ENCODE measurements around the gene FANCC. TPM values are rescaled to one million over a fixed set of nuclear protein-coding genes. Genes with fewer than 3 reads are reported as not detected.

FANCC gene
- total RNA-seq, 2 donors from 2014 or later, result 4.9 to 21.2 TPM

DNA sequence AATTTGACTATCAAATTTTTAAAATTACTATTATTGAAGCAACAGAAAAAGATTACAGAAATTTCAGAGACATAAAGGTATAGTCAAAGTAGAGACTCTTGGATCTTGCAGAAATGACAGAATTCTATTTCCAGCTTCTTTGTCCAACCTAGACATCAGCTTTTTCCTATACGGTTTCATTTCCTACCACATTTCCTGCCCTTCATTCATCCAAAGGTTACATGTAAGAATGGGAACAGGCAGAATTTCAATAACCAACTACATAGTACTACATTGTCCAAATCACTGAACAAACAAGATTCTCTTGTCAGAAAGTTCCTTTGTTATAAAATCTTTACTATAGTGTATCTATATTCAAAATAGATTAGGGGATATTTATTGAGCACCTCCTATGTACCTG lies 124.9 kb downstream of the FANCC start:
- Histone ChIP-seq H3K4me1 (replicated peaks) (no peaks in the 10 kb centered on the region), H3K36me3 (no peaks in the 10 kb centered on the region), H3K9me3 (no peaks in the 10 kb centered on the region), H3K4me3 (no peak overlapping the region), H3K27me3 (replicated peaks; ENCODE audit: insufficient read depth) (no peaks in the 10 kb centered on the region), H3K27ac (no peak overlapping the region)
- DNase-seq (ENCODE audit: low spot score), result no peak
- intact Hi-C loops (cut with DNase I), result no loop called here
- TF ChIP-seq POLR2AphosphoS5 (IDR thresholded peaks at IDR 0.05) (no peak), POLR2A (IDR thresholded peaks at IDR 0.05) (no peak)
- TF ChIP-seq, protein P1, sequence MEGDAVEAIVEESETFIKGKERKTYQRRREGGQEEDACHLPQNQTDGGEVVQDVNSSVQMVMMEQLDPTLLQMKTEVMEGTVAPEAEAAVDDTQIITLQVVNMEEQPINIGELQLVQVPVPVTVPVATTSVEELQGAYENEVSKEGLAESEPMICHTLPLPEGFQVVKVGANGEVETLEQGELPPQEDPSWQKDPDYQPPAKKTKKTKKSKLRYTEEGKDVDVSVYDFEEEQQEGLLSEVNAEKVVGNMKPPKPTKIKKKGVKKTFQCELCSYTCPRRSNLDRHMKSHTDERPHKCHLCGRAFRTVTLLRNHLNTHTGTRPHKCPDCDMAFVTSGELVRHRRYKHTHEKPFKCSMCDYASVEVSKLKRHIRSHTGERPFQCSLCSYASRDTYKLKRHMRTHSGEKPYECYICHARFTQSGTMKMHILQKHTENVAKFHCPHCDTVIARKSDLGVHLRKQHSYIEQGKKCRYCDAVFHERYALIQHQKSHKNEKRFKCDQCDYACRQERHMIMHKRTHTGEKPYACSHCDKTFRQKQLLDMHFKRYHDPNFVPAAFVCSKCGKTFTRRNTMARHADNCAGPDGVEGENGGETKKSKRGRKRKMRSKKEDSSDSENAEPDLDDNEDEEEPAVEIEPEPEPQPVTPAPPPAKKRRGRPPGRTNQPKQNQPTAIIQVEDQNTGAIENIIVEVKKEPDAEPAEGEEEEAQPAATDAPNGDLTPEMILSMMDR (IDR thresholded peaks at IDR 0.05), result no peak
- 92% methylated on average over 1 of the region's 1 CpG for WGBS

DNA sequence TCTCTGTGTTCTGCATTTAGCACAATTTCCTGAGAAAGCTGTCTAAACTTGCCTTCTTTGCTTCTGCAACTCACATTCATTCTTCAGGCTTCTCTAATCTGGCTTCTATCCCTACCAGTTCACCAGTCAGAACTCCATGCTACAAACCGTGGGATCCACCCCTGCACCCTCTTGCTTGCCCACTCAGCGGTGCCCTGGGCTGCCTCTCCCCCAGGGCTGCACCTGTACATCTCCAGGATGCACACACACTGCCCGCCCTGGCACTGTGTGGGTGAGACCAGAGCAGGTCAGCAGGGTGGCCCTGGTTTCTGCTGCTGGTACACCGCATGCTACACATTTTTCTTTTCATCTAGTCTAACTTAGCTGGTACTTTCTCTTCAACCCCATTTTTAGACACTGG lies 127.1 kb downstream of the FANCC start:
- TF ChIP-seq POLR2A (IDR thresholded peaks at IDR 0.05), result no peak
- TF ChIP-seq, protein P1 (IDR thresholded peaks at IDR 0.05), result no peak
- no peak for TF ChIP-seq POLR2AphosphoS5 (IDR thresholded peaks at IDR 0.05)
- Histone ChIP-seq H3K27me3 (replicated peaks; ENCODE audit: insufficient read depth) (no peaks in the 10 kb centered on the region), H3K27ac (no peak overlapping the region), H3K4me3 (no peak overlapping the region), H3K36me3 (no peaks in the 10 kb centered on the region), H3K9me3 (no peaks in the 10 kb centered on the region), H3K4me1 (replicated peaks) (no peaks in the 10 kb centered on the region)
- WGBS, result 71% methylated on average over 4 of the region's 4 CpGs
- no peak for DNase-seq (ENCODE audit: low spot score)
- intact Hi-C loops (cut with DNase I), result no loop called here

DNA sequence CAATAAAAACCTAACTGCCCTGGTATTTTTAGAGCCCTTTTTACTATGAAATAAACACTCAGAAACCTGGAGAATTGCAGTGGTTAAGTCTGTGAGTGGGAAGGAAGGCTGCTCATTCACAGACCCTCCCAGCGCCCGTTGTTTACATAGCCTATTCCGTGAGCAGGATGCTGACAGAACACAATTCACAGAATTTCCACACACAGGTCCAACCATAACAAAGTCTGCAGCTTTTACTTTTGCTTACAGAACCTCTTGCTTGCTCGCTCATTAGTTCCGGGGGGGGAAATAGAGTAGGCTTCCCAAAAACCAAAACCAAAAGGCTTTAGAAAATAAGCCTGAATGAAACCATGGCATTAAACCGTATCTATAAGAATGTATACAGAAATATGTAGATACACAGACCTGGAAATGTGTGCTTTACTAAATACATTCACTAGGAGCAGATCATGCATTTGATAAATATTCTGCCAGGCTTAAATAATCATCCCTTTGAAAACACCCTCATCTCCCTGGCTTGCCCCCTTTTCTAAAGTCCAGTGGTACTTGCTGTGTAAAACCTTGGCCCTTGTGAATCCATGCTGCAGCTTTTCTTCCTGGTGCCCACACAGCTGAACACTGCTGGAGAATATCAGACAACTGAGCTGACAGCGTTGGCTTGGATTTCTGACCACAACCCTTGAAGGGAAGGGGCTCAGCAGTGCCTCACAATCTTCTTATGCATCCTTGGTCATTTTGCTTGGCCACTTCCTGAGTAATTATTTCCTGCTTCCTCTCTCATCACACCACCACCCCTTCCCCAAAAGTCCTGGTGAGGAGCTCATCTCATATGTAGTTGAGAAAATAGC lies 128.0 kb downstream of the FANCC start:
- Histone ChIP-seq H3K4me1 (replicated peaks) (no peaks in the 10 kb centered on the region), H3K36me3 (no peaks in the 10 kb centered on the region), H3K27ac (peak overlapping the region; percentile 49 to 55), H3K9me3 (no peaks in the 10 kb centered on the region), H3K4me3 (no peak overlapping the region), H3K27me3 (replicated peaks; ENCODE audit: insufficient read depth) (no peaks in the 10 kb centered on the region)
- DNase-seq (ENCODE audit: low spot score), result no peak
- 7% methylated on average over 7 of the region's 7 CpGs for WGBS
- intact Hi-C loops (cut with DNase I), result no loop called here
- TF ChIP-seq POLR2AphosphoS5 (IDR thresholded peaks at IDR 0.05), result peak; percentile 71
- TF ChIP-seq POLR2A (IDR thresholded peaks at IDR 0.05), result no peak

DNA sequence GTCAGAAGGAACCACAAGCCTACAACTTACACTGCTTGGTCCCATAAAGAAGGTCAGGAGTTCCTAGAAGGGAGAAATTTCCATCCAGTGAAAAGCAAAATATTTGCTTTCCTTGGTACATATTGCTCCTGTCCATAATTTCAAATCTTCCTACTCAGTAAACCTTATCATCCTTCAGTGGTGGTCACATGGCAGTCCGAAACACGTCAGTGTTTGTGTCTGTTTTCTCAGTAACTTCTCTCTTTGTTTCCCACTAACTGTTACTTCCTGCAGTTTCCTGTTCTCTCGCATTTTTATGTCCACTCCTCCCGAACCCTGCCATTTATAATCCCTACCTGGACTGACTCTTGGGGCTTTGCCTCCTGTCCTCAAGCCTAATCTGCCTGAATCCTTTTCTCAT lies 129.1 kb downstream of the FANCC start:
- no peaks in the 10 kb centered on the region for H3K27me3 ChIP-seq (replicated peaks; ENCODE audit: insufficient read depth)
- H3K36me3 ChIP-seq, result no peaks in the 10 kb centered on the region
- H3K9me3 ChIP-seq, result no peaks in the 10 kb centered on the region
- peak; percentile 20 for DNase-seq (ENCODE audit: low spot score)
- 36% methylated on average over 4 of the region's 4 CpGs for WGBS
- TF ChIP-seq POLR2A (IDR thresholded peaks at IDR 0.05), result no peak
- TF ChIP-seq POLR2AphosphoS5 (IDR thresholded peaks at IDR 0.05), result peak; percentile 63
- H3K4me3 ChIP-seq, result no peak overlapping the region
- H3K27ac ChIP-seq, result peak overlapping the region; percentile 34 to 55
- intact Hi-C loops (cut with DNase I), result no loop called here
- H3K4me1 ChIP-seq (replicated peaks), result no peaks in the 10 kb centered on the region

DNA sequence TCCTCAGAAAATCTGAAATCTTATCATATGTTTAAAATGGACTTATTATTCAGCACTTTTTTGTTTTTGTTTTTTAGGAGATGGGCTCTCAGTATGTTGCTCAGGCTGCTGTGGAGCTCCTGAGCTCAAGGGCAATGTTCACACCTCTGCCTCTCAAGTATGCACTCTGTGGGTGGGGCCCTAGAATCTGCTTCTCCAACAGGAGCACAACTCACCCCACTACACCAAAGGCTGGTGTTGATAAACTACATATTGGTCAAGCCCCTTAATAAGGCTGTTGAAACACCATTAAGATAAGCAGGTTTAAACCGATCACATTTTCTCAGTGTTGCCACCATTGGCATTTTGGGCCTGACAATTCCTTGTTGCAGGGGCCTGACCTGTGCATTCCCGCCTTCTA lies 131.6 kb downstream of the FANCC start:
- H3K4me1 ChIP-seq (replicated peaks), result no peaks in the 10 kb centered on the region
- no peaks in the 10 kb centered on the region for H3K9me3 ChIP-seq
- H3K4me3 ChIP-seq, result no peak overlapping the region
- 96% methylated on average over 2 of the region's 2 CpGs for WGBS
- H3K27ac ChIP-seq, result no peak overlapping the region
- DNase-seq (ENCODE audit: low spot score), result no peak
- H3K36me3 ChIP-seq, result no peaks in the 10 kb centered on the region
- intact Hi-C loops (cut with DNase I), result no loop called here
- no peak for TF ChIP-seq POLR2AphosphoS5 (IDR thresholded peaks at IDR 0.05)
- no peak for TF ChIP-seq POLR2A (IDR thresholded peaks at IDR 0.05)
- TF ChIP-seq, protein P1 (IDR thresholded peaks at IDR 0.05), result no peak
- H3K27me3 ChIP-seq (replicated peaks; ENCODE audit: insufficient read depth), result no peaks in the 10 kb centered on the region
